ENCODE data around the gene DCUN1D5. TPM values are rescaled to one million over a fixed set of nuclear protein-coding genes. Genes with fewer than 3 reads are reported as not detected.

Gene DCUN1D5
- total RNA-seq, 1 donor from 2014 or later: 28.5 TPM

DNA sequence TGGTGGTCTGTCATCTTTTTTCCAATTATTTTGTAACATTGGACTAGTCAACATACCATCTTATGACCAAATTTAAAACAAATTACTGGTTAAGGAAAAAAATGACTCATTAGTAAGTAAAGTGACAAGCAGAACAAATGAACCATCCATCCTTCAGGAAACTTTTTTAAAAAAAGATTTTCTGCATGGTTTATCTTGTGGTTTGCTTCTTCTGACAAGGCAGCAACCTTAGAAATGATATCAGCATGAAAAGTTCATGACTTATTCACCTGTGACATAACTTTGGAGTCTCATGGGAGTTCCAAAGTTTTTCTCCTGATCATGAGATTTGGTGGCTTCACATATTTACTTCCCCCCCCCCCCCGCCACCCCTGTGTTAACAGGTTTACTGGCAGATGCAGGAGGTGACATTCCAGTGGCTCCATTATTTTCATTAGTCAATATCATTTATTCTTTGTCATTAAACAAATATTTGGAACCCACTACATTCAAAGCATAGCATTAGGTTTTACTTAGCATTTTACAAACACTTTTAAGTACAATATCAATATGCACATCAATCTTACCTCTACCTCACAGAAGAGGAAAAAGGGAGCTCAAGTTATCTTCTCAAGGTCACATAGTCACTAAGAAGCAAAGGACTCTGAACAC lies 40.7 kb downstream of the DCUN1D5 start:
- no peaks in the 10 kb centered on the region for H3K4me1 Mint-ChIP-seq (ENCODE audit: unreplicated experiment)
- H3K27ac Mint-ChIP-seq (ENCODE audit: unreplicated experiment): no peak overlapping the region
- no peak for DNase-seq (ENCODE audit: low spot score)
- H3K9me3 Mint-ChIP-seq (ENCODE audit: unreplicated experiment): no peaks in the 10 kb centered on the region
- H3K36me3 Mint-ChIP-seq (ENCODE audit: low read depth, unreplicated experiment): no peaks in the 10 kb centered on the region
- no peak overlapping the region for H3K4me3 Mint-ChIP-seq (ENCODE audit: unreplicated experiment)
- TF ChIP-seq CTCF (IDR thresholded peaks at IDR 0.05; ENCODE audit: unreplicated experiment): no peak
- H3K27me3 Mint-ChIP-seq (ENCODE audit: unreplicated experiment): no peaks in the 10 kb centered on the region

DNA sequence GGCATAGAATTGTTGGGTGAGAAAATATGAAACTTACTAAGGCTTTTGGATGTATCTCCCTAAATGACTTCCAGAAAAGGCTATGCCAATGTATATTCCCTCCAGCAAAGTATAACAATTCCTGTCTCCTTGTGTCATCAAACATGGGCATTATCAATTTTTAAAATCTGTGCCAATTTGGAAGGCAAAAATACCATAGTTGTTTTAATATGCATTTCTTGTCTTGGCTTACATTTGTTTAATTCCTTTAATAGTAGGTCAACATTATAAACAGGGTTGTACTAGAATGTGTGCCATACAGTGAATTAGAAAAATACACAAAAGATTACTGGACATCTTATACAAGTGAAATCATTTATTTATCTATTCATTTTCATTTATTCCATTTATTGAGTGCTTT lies 41.6 kb downstream of the DCUN1D5 start:
- H3K4me1 Mint-ChIP-seq (ENCODE audit: unreplicated experiment): no peaks in the 10 kb centered on the region
- H3K36me3 Mint-ChIP-seq (ENCODE audit: low read depth, unreplicated experiment): no peaks in the 10 kb centered on the region
- no peak overlapping the region for H3K4me3 Mint-ChIP-seq (ENCODE audit: unreplicated experiment)
- no peak overlapping the region for H3K27ac Mint-ChIP-seq (ENCODE audit: unreplicated experiment)
- no peaks in the 10 kb centered on the region for H3K9me3 Mint-ChIP-seq (ENCODE audit: unreplicated experiment)
- no peak for TF ChIP-seq CTCF (IDR thresholded peaks at IDR 0.05; ENCODE audit: unreplicated experiment)
- DNase-seq (ENCODE audit: low spot score): no peak
- no peaks in the 10 kb centered on the region for H3K27me3 Mint-ChIP-seq (ENCODE audit: unreplicated experiment)

DNA sequence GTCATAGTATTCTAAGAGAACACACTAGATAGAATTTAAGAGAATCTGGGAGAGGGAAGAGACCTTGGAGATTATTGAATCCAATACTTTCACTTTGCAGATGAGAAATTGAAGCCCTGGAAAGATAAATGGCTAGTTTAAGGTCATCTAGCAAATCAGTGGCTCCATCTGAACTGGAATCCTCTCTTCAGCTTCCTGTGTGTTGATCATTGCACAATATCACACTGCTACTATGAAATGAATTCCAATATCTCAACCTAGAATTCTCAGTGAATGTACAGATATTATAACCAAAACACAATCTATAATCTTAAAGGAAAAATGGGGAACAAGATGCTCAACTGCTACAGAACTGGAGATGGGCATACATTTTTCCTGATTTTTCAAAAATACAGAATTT lies 44.1 kb downstream of the DCUN1D5 start:
- DNase-seq (ENCODE audit: low spot score): no peak
- Mint-ChIP-seq H3K27ac (ENCODE audit: unreplicated experiment) (no peak overlapping the region), H3K27me3 (ENCODE audit: unreplicated experiment) (no peaks in the 10 kb centered on the region), H3K9me3 (ENCODE audit: unreplicated experiment) (no peaks in the 10 kb centered on the region), H3K4me1 (ENCODE audit: unreplicated experiment) (no peaks in the 10 kb centered on the region), H3K4me3 (ENCODE audit: unreplicated experiment) (no peak overlapping the region), H3K36me3 (ENCODE audit: low read depth, unreplicated experiment) (no peaks in the 10 kb centered on the region)
- TF ChIP-seq CTCF (IDR thresholded peaks at IDR 0.05; ENCODE audit: unreplicated experiment): no peak

DNA sequence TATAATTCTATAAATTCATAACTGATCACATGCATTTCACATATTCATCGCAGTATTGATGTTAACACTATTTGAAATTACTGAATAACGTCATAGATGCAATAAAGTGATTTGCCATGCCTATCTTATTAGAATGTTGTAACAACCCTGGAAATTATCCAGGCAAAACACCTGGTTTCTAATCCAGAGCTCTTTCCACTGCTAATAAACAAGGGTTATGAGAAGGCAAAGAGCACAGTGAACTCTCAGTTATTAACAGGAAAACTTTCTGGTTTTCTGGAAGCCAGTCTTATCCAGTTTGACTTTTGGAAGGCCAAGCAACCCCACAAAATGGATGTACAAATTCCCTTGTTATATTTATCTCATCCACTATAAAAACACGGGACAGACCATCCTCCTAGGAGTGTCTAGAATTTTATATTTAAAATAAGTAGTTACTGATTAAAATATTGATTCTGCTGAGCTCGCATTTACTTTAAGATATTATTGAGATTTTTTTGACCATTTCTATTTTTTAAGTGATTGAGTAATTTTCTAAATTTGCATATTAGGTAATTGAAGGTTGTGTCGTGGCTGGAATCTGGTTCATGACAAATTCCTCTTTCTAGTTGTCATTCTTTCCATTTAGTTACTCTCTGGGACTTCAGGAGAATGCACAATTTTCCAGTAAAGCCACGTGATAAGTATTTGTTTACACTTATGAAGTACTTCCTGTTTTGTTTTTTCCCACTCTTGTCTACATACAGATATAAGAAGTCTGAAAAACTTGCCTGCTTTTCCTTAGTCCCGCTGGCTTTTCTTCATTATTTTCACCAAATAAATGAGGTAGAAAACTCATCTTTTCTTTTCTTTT lies 47.9 kb downstream of the DCUN1D5 start:
- no peak overlapping the region for H3K27ac Mint-ChIP-seq (ENCODE audit: unreplicated experiment)
- no peak for TF ChIP-seq CTCF (IDR thresholded peaks at IDR 0.05; ENCODE audit: unreplicated experiment)
- no peak for DNase-seq (ENCODE audit: low spot score)
- no peaks in the 10 kb centered on the region for H3K9me3 Mint-ChIP-seq (ENCODE audit: unreplicated experiment)
- H3K27me3 Mint-ChIP-seq (ENCODE audit: unreplicated experiment): no peaks in the 10 kb centered on the region
- no peaks in the 10 kb centered on the region for H3K4me1 Mint-ChIP-seq (ENCODE audit: unreplicated experiment)
- H3K4me3 Mint-ChIP-seq (ENCODE audit: unreplicated experiment): no peak overlapping the region
- H3K36me3 Mint-ChIP-seq (ENCODE audit: low read depth, unreplicated experiment): no peaks in the 10 kb centered on the region

DNA sequence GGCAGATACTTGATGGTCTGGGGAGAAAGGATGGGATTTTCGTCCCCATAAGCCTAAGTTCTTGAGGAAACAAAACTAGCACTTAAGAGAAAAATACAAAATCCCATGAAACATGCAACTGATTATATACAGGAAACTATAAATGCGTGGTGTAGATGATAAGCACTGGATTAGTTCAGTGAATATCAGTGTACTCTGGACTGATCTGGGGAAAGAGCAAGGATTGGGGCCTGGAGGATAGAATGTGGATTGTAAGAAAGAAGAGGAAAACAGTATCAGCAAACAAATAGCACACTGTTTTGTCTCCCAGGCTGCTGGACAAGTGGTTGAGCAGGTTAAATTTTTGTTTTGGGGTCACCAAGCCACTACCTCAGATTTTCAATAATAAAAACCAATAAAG lies 49.8 kb downstream of the DCUN1D5 start:
- Mint-ChIP-seq H3K27ac (ENCODE audit: unreplicated experiment) (no peak overlapping the region), H3K27me3 (ENCODE audit: unreplicated experiment) (peaks cover 2% of the 10 kb centered on the region)

More for the DNA sequence above, 49.8 kb downstream of the DCUN1D5 start:
- no peak for DNase-seq (ENCODE audit: low spot score)
- Mint-ChIP-seq H3K36me3 (ENCODE audit: low read depth, unreplicated experiment) (no peaks in the 10 kb centered on the region), H3K4me1 (ENCODE audit: unreplicated experiment) (no peaks in the 10 kb centered on the region), H3K4me3 (ENCODE audit: unreplicated experiment) (no peak overlapping the region), H3K9me3 (ENCODE audit: unreplicated experiment) (no peaks in the 10 kb centered on the region)
- TF ChIP-seq CTCF (IDR thresholded peaks at IDR 0.05; ENCODE audit: unreplicated experiment): no peak
